Fibroblast of pulmonary artery (primary cell): Measurements from ENCODE around the gene BCAR1.

ENCODE experiments used
- DNase-seq: peaks from one replicate; pipeline ENCODE4 v3.0.0-alpha.2; 2010; ENCODE audit warnings: low read depth
- H3K4me3 ChIP-seq: replicated peaks from 2 replicates; pipeline ENCODE4 v1.5.1; 2011; ENCODE audit warnings: low read depth, mild to moderate bottlenecking, control low read depth, low read length, moderate library complexity
- TF ChIP-seq, protein P1 (sequence below): IDR thresholded peaks from 2 replicates; pipeline ENCODE4 v1.5.1; 2011; ENCODE audit warnings: mild to moderate bottlenecking, control low read depth, low read length, inconsistent platforms; ENCODE audit errors: missing control alignments

The BCAR1 gene

DNA sequence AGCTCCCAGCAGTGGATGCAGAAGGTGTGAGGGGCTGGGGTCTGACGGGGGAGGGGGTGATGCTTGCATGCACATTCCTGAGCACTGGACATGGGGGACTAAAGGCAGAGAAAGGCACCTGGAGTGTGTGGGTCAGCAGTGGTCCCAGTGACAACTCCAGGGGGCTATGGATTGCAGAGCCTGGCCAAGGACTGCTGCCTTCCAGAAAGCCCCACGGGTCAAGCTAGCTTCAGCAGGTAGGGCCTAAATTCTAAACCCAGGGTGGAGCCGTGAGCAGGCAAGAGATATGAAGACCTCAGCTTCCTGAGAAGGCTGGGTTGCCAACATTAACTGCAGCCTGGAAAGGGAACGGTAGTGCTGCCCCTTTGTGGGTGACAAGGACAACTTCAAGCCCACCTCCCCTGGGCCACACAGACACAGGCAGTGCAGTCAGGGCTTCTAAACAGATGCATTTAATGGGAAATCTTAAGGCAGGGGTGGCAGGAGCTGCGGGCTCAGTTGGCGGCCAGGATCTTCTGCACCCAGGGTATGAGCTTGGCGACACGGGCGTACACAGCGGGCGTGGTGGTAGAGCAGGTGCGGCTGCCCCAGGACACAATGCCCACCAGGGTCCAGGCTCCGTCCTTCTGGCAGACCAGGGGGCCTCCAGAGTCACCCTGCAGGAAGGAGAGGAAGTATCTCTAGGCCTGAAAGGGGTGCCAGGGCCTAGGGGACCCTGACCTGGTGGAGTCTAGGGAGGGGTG lies 47.6 kb downstream of the BCAR1 start:
- H3K4me3 ChIP-seq: no peak overlapping the region
- TF ChIP-seq, protein P1, sequence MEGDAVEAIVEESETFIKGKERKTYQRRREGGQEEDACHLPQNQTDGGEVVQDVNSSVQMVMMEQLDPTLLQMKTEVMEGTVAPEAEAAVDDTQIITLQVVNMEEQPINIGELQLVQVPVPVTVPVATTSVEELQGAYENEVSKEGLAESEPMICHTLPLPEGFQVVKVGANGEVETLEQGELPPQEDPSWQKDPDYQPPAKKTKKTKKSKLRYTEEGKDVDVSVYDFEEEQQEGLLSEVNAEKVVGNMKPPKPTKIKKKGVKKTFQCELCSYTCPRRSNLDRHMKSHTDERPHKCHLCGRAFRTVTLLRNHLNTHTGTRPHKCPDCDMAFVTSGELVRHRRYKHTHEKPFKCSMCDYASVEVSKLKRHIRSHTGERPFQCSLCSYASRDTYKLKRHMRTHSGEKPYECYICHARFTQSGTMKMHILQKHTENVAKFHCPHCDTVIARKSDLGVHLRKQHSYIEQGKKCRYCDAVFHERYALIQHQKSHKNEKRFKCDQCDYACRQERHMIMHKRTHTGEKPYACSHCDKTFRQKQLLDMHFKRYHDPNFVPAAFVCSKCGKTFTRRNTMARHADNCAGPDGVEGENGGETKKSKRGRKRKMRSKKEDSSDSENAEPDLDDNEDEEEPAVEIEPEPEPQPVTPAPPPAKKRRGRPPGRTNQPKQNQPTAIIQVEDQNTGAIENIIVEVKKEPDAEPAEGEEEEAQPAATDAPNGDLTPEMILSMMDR: no peak
- no peak for DNase-seq

DNA sequence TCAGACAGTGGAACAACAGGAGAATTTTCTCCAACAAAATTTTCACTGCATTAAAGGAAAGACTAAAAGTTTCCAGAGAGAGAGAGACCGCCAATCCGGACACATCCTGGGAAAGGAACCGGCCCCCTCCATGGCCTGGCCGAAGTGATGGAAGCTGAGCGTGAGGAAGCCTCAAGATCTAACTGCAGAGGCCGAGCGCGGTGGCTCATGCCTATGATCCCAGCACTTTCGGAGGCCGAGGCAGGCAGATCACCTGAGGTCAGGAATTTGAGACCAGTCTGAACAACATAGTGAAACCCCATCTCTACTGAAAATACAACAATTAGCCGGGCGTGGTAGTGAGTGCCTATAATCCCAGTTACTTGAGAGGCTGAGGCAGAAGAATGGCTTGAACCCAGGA lies 48.3 kb downstream of the BCAR1 start:
- TF ChIP-seq, protein P1: no peak
- H3K4me3 ChIP-seq: no peak overlapping the region
- no peak for DNase-seq

DNA sequence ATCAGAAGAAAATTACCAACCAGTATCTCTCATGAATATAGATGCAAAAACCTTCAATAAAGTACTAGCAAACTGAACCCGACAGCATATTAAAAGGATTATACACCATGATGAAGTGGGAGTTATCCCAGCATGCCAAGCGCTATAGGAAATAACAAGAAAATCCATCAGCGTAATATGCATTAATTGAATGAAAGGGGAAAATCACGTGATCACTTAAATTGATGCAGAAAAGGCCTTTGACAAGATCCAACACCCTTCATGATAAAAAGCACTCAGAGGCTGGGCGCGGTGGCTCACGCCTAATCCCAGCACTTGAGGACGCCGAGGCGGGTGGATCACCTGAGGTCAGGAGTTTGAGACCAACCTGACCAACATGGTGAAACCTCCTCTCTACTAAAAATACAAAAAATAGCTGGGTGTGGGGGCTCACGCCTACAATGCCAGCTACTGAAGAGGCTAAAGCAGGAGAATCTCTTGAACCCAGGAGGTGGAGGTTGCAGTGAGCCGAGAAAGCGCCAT lies 49.3 kb downstream of the BCAR1 start:
- no peak overlapping the region for H3K4me3 ChIP-seq
- DNase-seq: no peak
- TF ChIP-seq, protein P1: no peak

- TF ChIP-seq, protein P1: no peak
- peak overlapping the region; percentile 40 for H3K4me3 ChIP-seq
- peak; percentile 69 for DNase-seq
These were observed 53.3 kb downstream of the BCAR1 start for GRCh38 chr16:75198135-75198600.

GRCh38 chr16:75197522-75198134 lies 53.8 kb downstream of the BCAR1 start:
- TF ChIP-seq, protein P1: no peak
- peak overlapping the region; percentile 40 for H3K4me3 ChIP-seq
- DNase-seq: peak; percentile 27

DNA sequence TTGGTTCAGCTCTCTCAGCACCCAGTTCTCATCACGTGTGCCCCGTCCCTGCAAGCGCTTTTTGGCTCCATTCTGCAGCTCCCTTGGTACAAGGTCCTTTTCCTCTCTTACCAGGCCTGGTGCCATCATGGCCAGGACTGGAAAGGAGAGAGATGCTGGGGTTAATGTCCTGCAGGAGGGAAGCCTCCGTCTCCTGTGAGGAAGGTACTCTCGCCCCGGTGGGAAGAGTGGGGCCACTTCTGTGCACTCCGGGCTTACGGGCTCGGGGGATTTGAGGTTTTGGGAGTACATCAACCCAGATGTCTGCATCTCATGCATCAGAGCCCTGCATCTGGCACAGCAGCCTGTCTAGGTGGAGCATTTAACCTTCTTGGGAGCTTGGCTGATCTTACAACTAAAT lies 54.6 kb downstream of the BCAR1 start:
- TF ChIP-seq, protein P1: no peak
- H3K4me3 ChIP-seq: no peak overlapping the region
- no peak for DNase-seq
